Measurements from ENCODE around the gene TMPRSS11B.
A peak's percentile ranks its signal among the peaks of the same experiment; 100 is the strongest.
"Not testable (repeated sequence)": the region's sequence is repeated elsewhere in the genome, so short reads cannot be mapped to it uniquely, and the experiment has no call there.

TMPRSS11B gene, protein sequence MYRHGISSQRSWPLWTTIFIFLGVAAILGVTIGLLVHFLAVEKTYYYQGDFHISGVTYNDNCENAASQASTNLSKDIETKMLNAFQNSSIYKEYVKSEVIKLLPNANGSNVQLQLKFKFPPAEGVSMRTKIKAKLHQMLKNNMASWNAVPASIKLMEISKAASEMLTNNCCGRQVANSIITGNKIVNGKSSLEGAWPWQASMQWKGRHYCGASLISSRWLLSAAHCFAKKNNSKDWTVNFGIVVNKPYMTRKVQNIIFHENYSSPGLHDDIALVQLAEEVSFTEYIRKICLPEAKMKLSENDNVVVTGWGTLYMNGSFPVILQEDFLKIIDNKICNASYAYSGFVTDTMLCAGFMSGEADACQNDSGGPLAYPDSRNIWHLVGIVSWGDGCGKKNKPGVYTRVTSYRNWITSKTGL

DNA sequence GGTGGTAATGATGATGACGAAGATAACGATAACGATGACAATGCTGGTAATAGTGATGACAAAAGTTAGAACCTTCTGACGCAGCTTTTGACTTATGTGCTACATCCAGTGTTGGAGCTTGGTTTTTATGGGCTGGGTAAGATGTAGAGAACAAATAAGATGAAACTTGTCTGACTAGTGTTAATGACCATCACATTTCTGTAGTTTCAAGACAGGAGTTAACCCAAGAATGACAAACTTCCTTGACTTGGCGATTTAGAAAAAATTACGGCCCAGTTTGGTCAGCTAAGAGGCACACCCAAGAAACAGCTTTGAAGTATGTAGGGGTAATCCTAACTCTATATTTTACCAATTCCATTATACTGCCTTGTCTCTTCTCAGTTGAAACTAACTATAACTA, at the start of gene TMPRSS11B:
Gene TMPRSS11B, minus strand, starts transcription at position 101 of the 400 bp plus-strand sequence. CDS start 136 bp downstream, outside the sequence.
- no peak for DNase-seq (ENCODE audit: low spot score)

DNA sequence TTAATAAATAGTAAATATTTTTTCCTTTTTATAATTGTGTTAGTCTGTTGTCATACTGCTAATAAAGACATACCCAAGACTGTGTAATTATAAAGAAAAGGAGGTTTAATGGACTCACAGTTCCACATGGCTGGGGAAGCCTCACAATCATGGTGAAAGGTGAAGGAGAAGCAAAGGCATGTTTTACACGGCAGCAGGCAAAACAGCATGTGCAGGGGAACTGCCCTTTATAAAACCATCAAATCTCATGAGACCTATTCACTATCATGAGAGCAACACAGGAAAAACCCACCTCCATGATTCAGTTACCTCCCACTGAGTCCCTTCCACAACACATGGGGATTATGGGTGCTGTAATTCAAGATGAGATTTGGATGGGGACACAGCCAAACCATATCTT, 45.8 kb upstream of the TMPRSS11B start:
- DNase-seq (ENCODE audit: low spot score) = no peak

DNA sequence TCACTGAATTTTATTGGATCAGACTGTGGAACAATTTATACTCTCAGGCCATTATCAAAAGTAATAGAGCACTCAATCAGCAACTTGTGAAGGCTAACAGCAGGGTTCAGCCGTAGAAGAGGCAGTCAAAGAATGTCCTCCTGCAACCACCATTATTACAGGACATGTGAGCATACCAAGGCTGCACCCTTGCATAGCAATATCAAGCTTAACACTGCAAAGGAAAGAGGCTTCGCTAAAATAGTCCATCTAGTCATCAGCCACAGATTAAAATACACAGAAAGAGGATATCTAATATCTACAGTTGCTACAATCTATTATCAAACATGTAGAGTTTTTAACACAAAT, 42.9 kb upstream of the TMPRSS11B start:
- DNase-seq (ENCODE audit: low spot score) = no peak

DNA sequence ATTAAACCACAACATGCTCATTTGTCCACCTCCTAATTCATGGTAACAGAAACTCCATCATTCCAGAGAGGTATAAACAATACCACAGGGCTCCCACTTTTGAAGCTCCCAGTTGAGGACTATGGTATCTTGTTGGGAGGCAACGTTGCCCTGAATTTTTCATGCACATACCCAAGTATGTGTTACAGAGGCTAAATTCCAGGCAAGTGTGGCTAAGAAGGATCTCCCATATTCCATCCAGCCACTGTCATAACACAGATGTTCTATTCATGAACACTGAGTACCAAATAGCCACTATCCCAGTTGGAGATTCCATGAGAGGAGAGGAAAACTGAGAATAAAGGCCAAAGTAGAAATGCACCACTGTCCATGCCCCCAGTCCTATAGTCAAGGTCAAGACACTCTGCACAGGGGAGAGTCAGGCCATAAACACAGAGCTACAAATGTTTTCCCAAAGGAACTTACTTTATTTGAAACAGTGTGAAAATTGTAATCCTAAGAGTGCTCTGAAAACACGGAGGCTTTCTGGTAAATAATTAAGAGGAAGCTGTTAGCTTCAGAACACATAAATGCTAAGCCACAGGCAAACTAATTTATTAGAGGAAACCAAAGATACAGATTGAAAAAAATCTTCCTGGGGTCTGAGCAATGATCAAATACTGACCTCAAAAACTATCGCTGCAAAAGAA, 42.4 kb upstream of the TMPRSS11B start:
- DNase-seq (ENCODE audit: low spot score) = no peak

DNA sequence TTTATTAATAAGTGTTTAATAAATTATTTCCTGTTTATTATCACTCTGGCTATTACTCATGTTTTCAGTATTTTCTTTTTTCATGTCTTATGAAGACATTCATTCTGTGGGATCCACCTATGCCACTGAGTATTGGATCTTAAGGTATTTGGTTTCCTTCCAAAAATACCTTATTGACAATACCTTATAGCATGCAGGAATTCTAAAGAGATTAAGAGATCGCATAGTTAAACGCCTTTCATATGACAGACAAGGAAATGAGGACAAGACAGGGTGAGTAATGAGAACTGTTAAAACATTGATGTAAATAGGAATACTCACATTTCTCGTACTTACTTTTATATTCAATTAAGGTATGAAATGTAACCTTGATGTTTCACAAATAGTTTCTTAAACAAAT, 38.2 kb upstream of the TMPRSS11B start:
- no peak for DNase-seq (ENCODE audit: low spot score)

DNA sequence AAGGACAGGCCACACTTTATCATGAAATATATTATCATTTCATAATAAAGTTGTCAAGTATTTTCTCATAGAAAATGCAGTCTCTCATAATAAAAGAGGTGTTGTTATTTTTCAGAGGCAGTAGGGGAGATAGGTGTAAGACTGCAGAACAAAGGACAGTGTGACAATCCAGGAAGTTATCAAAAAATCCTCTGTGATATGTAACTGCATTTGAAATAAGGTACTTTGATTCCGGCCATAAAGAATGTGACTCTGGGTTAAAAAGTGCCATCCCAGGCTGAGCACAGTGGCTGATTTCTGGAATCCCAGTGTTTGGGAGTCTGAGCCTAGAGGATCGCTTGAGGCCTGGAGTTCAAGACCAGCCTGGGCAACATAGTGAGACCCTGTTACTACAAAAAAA, 37.6 kb upstream of the TMPRSS11B start:
- no peak for DNase-seq (ENCODE audit: low spot score)

DNA sequence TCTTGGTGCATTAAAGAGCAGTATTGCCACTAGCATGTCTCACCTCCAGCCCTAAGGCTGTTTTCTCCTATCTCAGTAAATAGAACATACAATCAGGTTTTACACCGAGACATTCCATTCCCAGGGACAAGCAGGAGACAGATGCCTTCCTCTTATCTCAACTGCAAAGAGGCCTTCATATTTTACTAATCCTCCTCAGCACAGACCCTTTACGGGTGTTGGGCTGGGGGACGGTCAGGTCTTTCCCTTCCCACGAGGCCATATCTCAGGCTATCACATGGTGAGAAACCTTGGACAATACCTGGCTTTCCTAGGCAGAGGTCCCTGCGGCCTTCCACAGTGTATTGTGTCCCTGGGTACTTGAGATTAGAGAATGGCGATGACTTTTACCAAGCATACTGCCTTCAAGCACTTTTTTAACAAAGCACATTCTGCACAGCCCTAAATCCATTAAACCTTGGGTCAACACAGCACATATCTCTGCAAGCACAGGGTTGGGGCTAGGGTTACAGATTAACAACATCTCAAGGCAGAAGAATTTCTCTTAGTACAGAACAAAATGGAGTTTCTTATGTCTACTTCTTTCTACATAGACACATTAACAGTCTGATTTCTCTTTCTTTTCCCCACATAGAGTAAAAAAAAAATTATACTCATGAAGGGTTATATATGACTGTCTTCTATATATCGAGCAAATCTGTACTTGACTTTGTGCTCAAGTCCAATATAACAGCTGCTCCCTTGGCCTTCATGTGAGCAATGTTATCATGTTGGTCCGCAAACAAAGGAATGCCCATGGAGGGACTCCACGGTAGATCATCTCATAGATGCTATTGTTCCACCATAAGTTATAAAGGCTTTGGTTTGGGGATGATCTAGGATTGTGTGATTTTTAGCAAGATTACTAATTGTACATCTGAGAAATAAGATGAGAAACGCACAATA, 36.6 kb upstream of the TMPRSS11B start:
- not testable (repeated sequence) for DNase-seq (ENCODE audit: low spot score)

DNA sequence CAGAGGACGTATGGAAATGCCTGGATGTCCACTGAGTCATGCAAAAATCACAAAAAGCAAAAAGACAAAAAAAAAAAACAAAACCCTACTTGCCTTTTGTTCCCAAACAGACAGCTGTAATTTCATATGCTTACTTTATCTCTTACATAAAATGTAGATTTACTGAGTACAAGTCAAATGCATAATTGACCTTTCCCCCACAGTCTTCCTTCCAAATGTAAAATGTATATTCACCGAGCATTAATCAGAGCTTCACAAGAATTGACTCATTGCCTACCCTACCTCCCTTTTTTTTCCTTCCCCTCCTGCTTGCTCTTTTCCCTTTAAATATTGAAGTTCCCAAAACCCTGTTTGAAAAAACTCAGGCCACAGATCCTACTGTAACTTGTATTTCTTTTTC, 32.5 kb upstream of the TMPRSS11B start:
- no peak for DNase-seq (ENCODE audit: low spot score)

DNA sequence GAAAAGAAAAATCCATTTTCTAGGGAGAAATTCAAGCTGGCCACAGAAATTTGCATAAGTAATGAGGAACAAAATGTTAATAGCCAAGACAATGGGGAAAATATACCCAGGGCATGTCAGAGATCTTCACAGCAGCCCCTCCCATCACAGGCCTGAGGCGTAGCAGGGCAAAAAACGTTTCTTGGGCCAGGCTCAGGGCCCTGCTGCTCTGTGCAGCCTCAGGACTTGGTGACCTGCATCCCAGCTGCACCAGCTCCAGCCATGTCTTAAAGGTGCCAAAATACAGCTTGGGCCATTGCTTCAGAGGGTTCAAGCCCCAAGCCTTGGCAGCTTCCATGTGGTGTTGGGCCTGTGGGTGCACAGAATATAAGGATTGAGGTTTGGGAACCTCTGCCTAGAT, 32.1 kb upstream of the TMPRSS11B start:
- DNase-seq (ENCODE audit: low spot score) = no peak

DNA sequence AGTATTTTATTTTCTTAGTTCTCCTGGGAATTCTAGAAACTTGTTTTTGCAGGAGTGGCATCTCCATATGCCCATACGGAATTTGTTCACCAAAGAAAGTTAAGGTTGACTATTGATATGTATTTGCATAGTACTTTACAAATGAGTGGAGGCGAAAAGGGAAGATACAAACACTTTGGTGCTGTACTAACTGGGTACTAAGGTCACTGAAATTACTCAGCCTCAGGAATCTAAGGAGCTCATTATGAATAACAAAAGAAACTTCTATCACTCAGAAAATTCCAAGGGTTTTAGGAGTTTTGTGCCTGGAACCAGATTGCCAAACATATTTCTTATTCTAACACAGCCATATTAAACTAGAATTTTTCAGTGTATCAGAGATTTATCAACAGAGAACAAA, 27.4 kb upstream of the TMPRSS11B start:
- DNase-seq (ENCODE audit: low spot score) = no peak

DNA sequence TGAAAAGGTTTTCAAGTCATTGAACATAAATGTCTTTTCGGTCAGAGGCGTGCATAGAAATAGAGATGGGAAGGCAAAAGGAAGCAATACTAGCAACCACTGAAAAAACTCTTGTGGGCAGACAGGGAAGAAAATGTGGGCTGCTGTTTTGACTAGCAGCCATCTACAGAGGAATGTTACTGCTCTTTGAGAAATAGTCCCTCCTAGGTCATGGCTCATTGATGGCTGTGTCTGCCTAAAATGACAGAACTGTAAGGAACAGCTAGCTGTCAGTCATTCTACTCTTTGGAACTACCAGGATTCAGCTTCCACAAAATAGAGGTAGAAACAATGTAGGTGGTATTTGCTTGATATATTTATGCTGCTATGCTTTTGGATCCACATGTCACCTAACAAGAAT, 26.9 kb upstream of the TMPRSS11B start:
- DNase-seq (ENCODE audit: low spot score) = no peak

DNA sequence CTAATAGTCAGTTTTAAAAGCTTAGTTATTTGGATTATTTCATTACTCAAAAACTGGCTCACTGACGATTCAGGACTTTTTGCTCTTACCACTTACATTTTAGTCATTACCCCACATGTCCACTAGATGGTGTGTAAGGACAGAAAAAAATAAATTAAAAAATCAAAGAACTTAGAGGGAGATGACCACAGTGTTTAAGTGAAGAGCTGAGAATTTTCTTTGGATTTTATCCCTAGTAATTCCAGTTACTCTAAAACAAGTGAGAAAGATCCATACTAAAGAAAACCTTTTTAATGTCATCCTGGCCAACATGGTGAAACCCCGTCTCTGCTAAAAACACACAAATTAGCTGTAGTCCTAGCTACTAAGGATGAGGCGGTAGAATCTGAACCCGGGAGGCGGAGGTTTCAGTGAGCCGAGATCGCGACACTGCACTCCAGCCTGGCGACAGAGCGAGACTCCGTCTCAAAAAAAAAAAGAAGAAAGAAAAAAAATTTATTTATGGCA, 26.4 kb upstream of the TMPRSS11B start:
- peak; percentile 49 for DNase-seq (ENCODE audit: low spot score)

DNA sequence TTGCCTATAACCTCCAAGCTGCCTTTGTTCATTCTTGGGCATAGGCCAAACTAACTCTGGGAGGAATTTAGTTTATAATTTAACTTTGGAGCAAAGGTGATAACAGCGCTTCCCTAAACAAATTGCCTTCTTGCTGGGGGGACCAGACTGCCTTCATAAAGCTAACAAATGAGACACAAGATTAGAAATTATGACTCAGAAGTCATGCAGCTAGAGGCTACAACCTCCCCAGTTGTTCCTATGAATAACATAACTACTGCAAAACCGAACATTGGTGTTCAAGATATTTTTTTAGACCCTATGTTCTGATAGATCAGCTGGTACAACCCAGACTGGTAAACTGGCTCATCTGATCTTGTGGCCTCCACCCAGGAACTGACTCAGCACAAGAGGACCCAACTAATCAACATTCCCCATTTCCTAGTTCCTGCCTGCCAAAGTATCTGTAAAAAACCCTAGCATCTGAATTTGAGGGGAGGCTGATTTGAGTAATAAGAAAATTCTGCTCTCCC, 22.0 kb upstream of the TMPRSS11B start:
- DNase-seq (ENCODE audit: low spot score) = no peak

DNA sequence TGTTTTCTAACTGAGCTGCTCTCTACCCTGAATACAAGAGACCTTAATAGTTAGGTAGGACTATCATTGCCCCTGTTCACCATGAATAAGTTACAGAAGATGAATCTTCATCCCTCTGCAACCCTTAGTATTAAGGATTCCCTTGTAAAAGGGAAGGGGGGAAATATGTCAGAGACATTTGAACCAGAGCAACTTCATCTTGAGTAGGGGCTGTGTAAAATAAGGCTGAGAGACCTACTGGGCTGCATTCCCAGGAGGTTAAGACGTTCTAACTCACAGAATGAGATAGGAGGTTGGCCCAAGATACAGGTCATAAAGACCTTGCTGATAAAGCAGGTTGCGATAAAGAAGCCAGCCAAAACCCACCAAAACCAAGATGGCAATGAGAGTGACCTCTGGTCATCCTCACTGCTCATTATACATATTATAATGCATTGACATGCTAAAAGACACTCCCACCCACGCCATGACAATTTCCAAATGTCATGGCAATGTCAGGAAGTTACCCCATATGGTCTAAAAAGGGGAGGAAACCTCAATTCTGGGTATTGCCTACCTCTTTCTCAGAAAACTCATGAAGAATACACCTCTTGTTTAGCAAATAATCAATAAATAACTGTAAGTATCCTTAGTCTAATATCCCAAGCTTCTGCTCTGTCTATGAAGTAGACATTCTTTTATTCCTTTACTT, 19.5 kb upstream of the TMPRSS11B start:
- DNase-seq (ENCODE audit: low spot score) = no peak

DNA sequence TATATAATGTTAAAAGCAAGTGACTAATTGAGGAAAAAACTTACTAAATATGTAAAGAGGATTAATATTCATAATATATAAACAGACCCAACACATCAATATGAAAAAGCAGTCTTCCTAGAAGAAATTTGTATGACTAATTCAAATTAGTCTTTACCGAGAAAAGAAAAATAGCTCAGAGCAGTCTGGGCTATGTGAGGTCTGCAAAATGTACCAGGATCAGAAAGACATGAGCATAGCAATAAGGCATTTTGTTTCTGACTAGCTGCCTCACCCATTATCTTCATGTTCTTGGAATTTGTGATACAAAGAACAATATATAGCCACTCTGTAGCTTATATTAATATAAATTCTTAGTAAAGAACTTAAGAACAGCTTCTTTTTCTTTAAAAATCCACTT, 13.7 kb upstream of the TMPRSS11B start:
- DNase-seq (ENCODE audit: low spot score) = no peak

DNA sequence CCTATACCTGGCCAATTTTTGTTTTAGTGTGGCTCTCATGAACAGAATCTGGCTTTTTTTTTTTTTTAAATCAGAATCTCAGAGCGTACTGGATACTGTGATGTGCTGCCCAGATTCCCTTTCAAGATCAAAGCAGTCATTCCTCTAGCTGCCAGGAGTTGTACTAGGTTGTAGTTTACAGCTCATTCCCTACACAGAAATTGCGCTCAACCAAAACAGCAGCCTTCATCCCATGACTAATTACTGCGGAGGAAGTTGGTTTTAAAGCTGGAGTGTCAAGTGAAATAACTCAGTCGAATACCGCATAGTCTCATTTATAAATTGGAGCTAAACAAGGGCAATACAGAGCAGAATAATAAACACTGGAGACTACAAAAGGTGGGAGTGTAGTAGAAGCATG, 12.2 kb upstream of the TMPRSS11B start:
- DNase-seq (ENCODE audit: low spot score) = no peak

DNA sequence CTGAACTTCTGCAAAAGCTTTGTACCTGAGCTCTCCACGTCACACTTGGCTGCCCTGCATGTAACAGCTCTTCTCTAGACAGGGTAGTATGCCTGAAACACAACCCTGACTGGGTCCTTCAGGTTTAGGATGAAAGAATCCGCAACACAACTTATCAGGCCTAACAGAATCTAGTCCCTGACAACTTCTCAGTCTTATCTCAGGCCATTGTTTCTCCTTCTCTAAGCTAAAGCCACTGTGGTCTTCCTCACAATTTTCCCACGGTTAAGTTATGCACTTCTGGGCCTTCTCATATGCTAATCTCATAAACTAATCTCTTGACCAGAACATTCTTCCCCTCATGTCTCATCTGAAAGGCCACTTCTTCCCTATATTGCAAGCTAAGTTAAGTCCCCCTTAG, 10.8 kb upstream of the TMPRSS11B start:
- DNase-seq (ENCODE audit: low spot score) = no peak

DNA sequence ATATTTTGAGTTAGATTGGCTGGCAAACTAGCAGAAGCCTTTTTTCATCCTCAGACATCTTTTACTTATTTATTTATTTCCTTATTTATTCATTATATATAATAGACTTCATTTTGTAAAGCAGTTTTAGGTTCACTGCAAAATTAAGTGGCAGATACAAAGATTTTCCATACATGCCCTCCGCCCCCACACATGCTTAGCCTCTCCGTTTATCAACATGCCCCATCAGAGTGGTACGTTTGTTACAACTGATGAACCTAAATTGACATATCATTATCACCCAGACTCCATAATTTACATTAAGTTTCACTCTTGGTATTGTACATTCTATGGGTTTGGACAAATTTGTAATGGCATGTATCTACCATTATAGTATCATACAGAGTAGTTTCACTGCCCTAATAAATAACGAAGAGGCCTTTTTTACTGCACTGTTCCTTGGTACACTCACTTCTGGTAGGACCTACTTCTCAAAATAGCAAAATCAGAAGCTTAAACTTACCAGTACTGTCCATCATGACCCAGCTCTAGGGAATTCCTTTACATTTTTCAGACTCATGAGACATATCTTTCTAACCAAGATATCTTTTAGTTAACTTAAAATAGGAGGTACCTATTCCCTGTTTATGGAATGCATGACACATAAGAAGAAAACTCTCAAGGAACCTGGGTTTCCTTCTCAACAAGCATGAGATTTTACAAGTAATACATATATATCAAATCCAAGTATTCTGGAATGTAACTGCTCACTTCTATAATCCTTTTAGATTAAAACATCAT, 4.8 kb upstream of the TMPRSS11B start:
- no peak for DNase-seq (ENCODE audit: low spot score)

DNA sequence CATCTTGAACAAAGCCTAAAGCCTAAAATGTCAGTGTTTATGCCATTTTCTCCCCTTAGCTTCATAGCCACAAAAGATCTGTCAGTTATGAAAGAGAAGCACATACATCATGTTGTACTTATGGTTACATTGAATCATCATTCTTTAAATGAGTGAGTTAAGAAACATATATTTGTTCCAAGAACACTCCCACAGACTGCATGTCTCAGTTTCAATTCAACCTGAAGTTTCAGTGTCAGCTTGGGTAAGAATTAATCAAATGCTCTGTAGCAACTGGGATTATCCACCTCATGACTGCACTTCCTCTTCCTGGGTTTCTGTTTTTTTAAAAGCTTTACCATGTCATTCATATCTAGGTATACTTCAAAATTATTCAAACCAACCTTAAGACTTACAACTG, 3.9 kb upstream of the TMPRSS11B start:
- DNase-seq (ENCODE audit: low spot score) = no peak

DNA sequence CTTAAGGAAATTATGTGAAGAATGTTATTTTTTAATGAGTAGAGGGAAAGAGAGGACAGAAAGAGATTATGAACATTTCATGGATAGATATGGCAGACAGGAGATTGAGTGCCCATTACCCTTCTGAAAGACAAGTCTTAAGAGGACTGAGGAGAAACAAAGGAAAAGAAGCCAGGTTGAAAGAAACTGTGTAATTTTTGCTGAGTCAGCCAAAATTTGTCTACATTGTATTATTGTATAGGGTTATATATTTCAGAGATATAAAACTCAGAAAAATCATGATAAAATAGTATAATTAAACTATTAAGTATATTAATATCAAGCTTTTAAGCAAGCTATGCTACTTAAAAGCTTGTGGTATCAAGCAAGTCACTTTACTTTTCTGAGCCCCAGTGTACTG, 4.9 kb downstream of the TMPRSS11B start:
- no peak for DNase-seq (ENCODE audit: low spot score)

DNA sequence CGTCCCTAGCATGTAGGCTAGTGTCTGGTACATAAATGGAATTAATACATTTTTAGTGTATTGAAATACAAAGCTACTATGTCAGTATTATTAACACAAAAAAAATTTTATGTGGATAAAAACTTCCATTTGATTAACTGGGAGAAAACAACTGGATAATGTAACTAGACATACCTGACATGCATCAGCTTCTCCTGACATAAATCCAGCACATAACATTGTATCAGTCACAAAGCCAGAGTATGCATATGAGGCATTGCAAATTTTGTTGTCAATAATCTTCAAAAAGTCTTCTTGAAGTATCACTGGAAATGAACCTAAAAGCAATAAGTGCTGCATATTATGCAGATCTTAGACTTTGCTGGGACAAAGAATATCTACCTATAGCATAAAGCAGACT, 16.9 kb downstream of the TMPRSS11B start:
- DNase-seq (ENCODE audit: low spot score) = no peak
